H9 (cell line): ENCODE measurements around the gene BFSP2. TPM values are rescaled to one million over a fixed set of nuclear protein-coding genes. Genes with fewer than 3 reads are reported as not detected.

Experiments used
- DNase-seq: peaks from one replicate; pipeline ENCODE4 v3.0.0-alpha.2; 2017
- H2AFZ ChIP-seq: one replicate; pipeline ENCODE4 v1.6.1; 2013; ENCODE audit warnings: mild to moderate bottlenecking, low read length, control low read depth, moderate library complexity
- H2AK5ac ChIP-seq: 2 replicates; pipeline ENCODE4 v1.6.1; 2013; ENCODE audit warnings: low read length, control low read depth, mixed read lengths; ENCODE audit not compliant: insufficient read length
- H2BK120ac ChIP-seq: one replicate; pipeline ENCODE4 v1.6.1; 2013; ENCODE audit warnings: low read depth, mild to moderate bottlenecking, low read length, control low read depth, inconsistent platforms; ENCODE audit not compliant: poor library complexity, severe bottlenecking
- H2BK12ac ChIP-seq: 2 replicates; pipeline ENCODE4 v1.6.1; 2013; ENCODE audit warnings: low read length, control low read depth, mixed read lengths, low read depth; ENCODE audit not compliant: insufficient read length
- H2BK15ac ChIP-seq: 2 replicates; pipeline ENCODE4 v1.6.1; 2013; ENCODE audit warnings: low read depth, low read length, control low read depth
- H2BK20ac ChIP-seq: one replicate; pipeline ENCODE4 v1.6.1; 2013; ENCODE audit warnings: low read depth, mild to moderate bottlenecking, low read length, control low read depth, inconsistent platforms; ENCODE audit not compliant: poor library complexity, severe bottlenecking
- H2BK5ac ChIP-seq: 2 replicates; pipeline ENCODE4 v1.6.1; 2013; ENCODE audit warnings: low read length, control low read depth, mixed read lengths; ENCODE audit not compliant: insufficient read length
- H3K14ac ChIP-seq: 2 replicates; pipeline ENCODE4 v1.6.1; 2013; ENCODE audit warnings: low read length, control low read depth; ENCODE audit not compliant: insufficient read depth
- H3K18ac ChIP-seq: 2 replicates; pipeline ENCODE4 v1.6.1; 2013; ENCODE audit warnings: low read depth, mild to moderate bottlenecking, mixed read lengths, low read length, control low read depth; ENCODE audit not compliant: insufficient read length
- H3K23ac ChIP-seq: 2 replicates; pipeline ENCODE4 v1.6.1; 2013; ENCODE audit warnings: low read length, control low read depth, mixed read lengths, low read depth; ENCODE audit not compliant: insufficient read length
- H3K23me2 ChIP-seq: 2 replicates; pipeline ENCODE4 v1.6.1; 2013; ENCODE audit warnings: low read depth, mild to moderate bottlenecking, mixed read lengths, low read length, control low read depth; ENCODE audit not compliant: insufficient read length, poor library complexity, severe bottlenecking
- H3K27ac ChIP-seq: 2 replicates; pipeline ENCODE4 v1.5.1; 2013; ENCODE audit warnings: low read length, control low read depth, mixed read lengths, low read depth; ENCODE audit not compliant: insufficient read length
- H3K27me3 ChIP-seq: 2 replicates; pipeline ENCODE4 v1.6.1; 2013; ENCODE audit warnings: low read length, control low read depth, inconsistent platforms; ENCODE audit not compliant: insufficient read depth
- H3K4ac ChIP-seq: 2 replicates; pipeline ENCODE4 v1.6.1; 2013; ENCODE audit warnings: low read depth, mild to moderate bottlenecking, control low read depth, inconsistent platforms, low read length, moderate library complexity
- H3K4me1 ChIP-seq: 2 replicates; pipeline ENCODE4 v1.6.1; 2013; ENCODE audit warnings: low read length, control low read depth, inconsistent platforms; ENCODE audit not compliant: insufficient read depth
- H3K4me2 ChIP-seq: 2 replicates; pipeline ENCODE4 v1.6.1; 2013; ENCODE audit warnings: low read length, control low read depth, mixed read lengths; ENCODE audit not compliant: insufficient read length, insufficient read depth
- H3K56ac ChIP-seq: 2 replicates; pipeline ENCODE4 v1.6.1; 2013; ENCODE audit warnings: low read depth, mild to moderate bottlenecking, mixed read lengths, low read length, control low read depth; ENCODE audit not compliant: insufficient read length
- H3K79me1 ChIP-seq: 2 replicates; pipeline ENCODE4 v1.6.1; 2013; ENCODE audit warnings: low read depth, mild to moderate bottlenecking, moderate library complexity, low read length, control low read depth, inconsistent platforms; ENCODE audit not compliant: insufficient read depth, poor library complexity, severe bottlenecking
- H3K79me2 ChIP-seq: 2 replicates; pipeline ENCODE4 v1.6.1; 2013; ENCODE audit warnings: low read length, control low read depth, inconsistent platforms; ENCODE audit not compliant: insufficient read depth
- H3K9ac ChIP-seq: 2 replicates; pipeline ENCODE4 v1.6.1; 2013; ENCODE audit warnings: low read length, control low read depth, mixed read lengths; ENCODE audit not compliant: insufficient read length; ENCODE audit errors: extremely low read depth
- H3K9me3 ChIP-seq: one replicate; pipeline ENCODE4 v1.6.1; 2013; ENCODE audit warnings: low read depth, low read length, inconsistent platforms; ENCODE audit not compliant: control insufficient read depth
- H3T11ph ChIP-seq: one replicate; pipeline ENCODE4 v1.6.1; 2013; ENCODE audit warnings: mild to moderate bottlenecking, low read length, control low read depth, inconsistent platforms
- H4K20me1 ChIP-seq: one replicate; pipeline ENCODE4 v1.6.1; 2013; ENCODE audit not compliant: control insufficient read depth, insufficient read length, insufficient read depth
- H4K5ac ChIP-seq: 2 replicates; pipeline ENCODE4 v1.6.1; 2013; ENCODE audit warnings: low read depth, mild to moderate bottlenecking, mixed read lengths, low read length, control low read depth; ENCODE audit not compliant: insufficient read length
- H4K8ac ChIP-seq: replicated peaks from 2 replicates; pipeline ENCODE4 v1.6.1; 2013; ENCODE audit warnings: low read length, control low read depth, mixed read lengths, low read depth; ENCODE audit not compliant: insufficient read length
- H4K91ac ChIP-seq: 2 replicates; pipeline ENCODE4 v1.6.1; 2013; ENCODE audit warnings: low read depth, mild to moderate bottlenecking, moderate library complexity, mixed read lengths, low read length, control low read depth; ENCODE audit not compliant: insufficient read length
- H3K27ac Mint-ChIP-seq, 3 experiments: 2 replicates in 2 of 3; 3 replicates in 1 of 3; pipeline ENCODE4 v1.8.0; 2020 to 2021; ENCODE audit warnings: mixed read lengths in 3 of 3, mild to moderate bottlenecking in 1 of 3, moderate library complexity in 1 of 3
- H3K27me3 Mint-ChIP-seq: 2 replicates; pipeline ENCODE4 v1.8.0; 2021; ENCODE audit warnings: low read depth, mild to moderate bottlenecking, moderate library complexity, mixed read lengths
- H3K36me3 Mint-ChIP-seq, 3 experiments: 2 replicates in 2 of 3; 3 replicates in 1 of 3; pipeline ENCODE4 v1.8.0; 2020 to 2021; ENCODE audit warnings: low read depth in 3 of 3, mixed read lengths in 3 of 3; ENCODE audit not compliant: insufficient read depth in 1 of 3
- H3K4me1 Mint-ChIP-seq, 2 experiments: 2 replicates each; pipeline ENCODE4 v1.8.0; 2020; ENCODE audit warnings: mixed read lengths in 2 of 2
- H3K4me3 Mint-ChIP-seq, 2 experiments: 2 replicates in 1 of 2; 3 replicates in 1 of 2; pipeline ENCODE4 v1.8.0; 2020 to 2021; ENCODE audit warnings: mild to moderate bottlenecking in 2 of 2, mixed read lengths in 2 of 2, moderate library complexity in 1 of 2
- H3K9me3 Mint-ChIP-seq, 2 experiments: 2 replicates in 1 of 2; 3 replicates in 1 of 2; pipeline ENCODE4 v1.8.0; 2020; ENCODE audit warnings: mild to moderate bottlenecking in 2 of 2, mixed read lengths in 2 of 2, moderate library complexity in 1 of 2
- WGBS: extraction: QIAGEN DNeasy Blood & Tissue Kit; methylation state at CpG from one replicate; pipeline ENCODE4 v1.1.7; 2013; ENCODE audit warnings: missing lambda C conversion rate, low lambda C conversion rate, mixed read lengths; ENCODE audit not compliant: insufficient read length; ENCODE audit errors: extremely low coverage; 5-methylcytosine and 5-hydroxymethylcytosine counted together
- total RNA-seq: library from RNA; stranded (reverse); gene quantifications from 2 replicates; pipeline ENCODE4 v1.2.1, GENCODE V29; 2021
- TF ChIP-seq, protein P1 (sequence below): fragments of 200-600 bp; sonication (generic); conservative IDR thresholded peaks from 3 replicates; pipeline ENCODE4 v1.8.0; 2021; ENCODE audit warnings: antibody characterized with exemption, mild to moderate bottlenecking

The BFSP2 gene
- total RNA-seq, 1 experiment from 2014 or later: not detected

DNA sequence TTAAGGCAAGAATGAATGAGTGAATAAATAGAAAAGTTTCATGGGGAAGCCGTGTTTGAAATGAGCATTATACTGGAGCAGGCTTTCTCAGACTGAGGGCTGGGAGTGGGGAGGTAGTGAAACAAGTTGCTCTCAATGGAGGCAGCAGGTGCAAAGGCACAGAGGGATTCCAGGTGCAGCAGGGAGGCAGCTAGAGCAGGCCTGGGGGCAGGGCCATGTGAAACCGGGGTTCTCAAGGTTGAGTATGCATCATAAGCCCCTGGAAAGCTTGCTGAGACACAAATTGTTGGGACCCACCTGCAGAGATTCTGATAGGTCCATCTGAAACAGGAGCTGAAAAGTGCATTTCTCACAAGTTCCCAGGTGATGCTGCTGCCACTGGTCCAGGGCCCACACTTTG, 45.3 kb downstream of the BFSP2 start:
- H3K36me3 Mint-ChIP-seq: no peaks in the 10 kb centered on the region
- no peak for DNase-seq
- no peak overlapping the region for H3K23ac ChIP-seq
- H3K27me3 Mint-ChIP-seq: no peaks in the 10 kb centered on the region
- H4K91ac ChIP-seq: no peak overlapping the region
- no peak overlapping the region for H3K14ac ChIP-seq
- H3K27ac Mint-ChIP-seq: peak overlapping the region in 2 of 3 experiments; percentile 18 to 66; a peak in 2 of 7 replicates
- no peak overlapping the region for H3K4ac ChIP-seq
- no peak overlapping the region for H2BK15ac ChIP-seq
- no peaks in the 10 kb centered on the region for H3K23me2 ChIP-seq
- TF ChIP-seq, protein P1, sequence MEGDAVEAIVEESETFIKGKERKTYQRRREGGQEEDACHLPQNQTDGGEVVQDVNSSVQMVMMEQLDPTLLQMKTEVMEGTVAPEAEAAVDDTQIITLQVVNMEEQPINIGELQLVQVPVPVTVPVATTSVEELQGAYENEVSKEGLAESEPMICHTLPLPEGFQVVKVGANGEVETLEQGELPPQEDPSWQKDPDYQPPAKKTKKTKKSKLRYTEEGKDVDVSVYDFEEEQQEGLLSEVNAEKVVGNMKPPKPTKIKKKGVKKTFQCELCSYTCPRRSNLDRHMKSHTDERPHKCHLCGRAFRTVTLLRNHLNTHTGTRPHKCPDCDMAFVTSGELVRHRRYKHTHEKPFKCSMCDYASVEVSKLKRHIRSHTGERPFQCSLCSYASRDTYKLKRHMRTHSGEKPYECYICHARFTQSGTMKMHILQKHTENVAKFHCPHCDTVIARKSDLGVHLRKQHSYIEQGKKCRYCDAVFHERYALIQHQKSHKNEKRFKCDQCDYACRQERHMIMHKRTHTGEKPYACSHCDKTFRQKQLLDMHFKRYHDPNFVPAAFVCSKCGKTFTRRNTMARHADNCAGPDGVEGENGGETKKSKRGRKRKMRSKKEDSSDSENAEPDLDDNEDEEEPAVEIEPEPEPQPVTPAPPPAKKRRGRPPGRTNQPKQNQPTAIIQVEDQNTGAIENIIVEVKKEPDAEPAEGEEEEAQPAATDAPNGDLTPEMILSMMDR: no peak
- no peak overlapping the region for H2BK20ac ChIP-seq
- no peaks in the 10 kb centered on the region for H3K4me1 Mint-ChIP-seq
- H3K27ac ChIP-seq: no peak overlapping the region
- H4K20me1 ChIP-seq: no peaks in the 10 kb centered on the region
- no peak overlapping the region for H3K18ac ChIP-seq
- H3K79me1 ChIP-seq: no peaks in the 10 kb centered on the region
- WGBS: no CpG with 5 or more reads among the region's 2 CpGs
- H2AK5ac ChIP-seq: no peak overlapping the region
- H2BK12ac ChIP-seq: no peak overlapping the region
- H3K4me2 ChIP-seq: no peak overlapping the region
- H3T11ph ChIP-seq: no peak overlapping the region
- no peak overlapping the region for H3K56ac ChIP-seq
- H3K27me3 ChIP-seq: no peaks in the 10 kb centered on the region
- no peak overlapping the region for H2BK120ac ChIP-seq
- H3K9me3 Mint-ChIP-seq: no peaks in the 10 kb centered on the region
- no peaks in the 10 kb centered on the region for H3K4me1 ChIP-seq
- H3K9ac ChIP-seq: no peak overlapping the region
- no peaks in the 10 kb centered on the region for H3K79me2 ChIP-seq
- H3K9me3 ChIP-seq: no peaks in the 10 kb centered on the region
- H2AFZ ChIP-seq: no peak overlapping the region
- no peak overlapping the region for H4K5ac ChIP-seq
- no peak overlapping the region for H4K8ac ChIP-seq
- H3K4me3 Mint-ChIP-seq: no peak overlapping the region
- H2BK5ac ChIP-seq: no peak overlapping the region
